ENCODE data around the gene FJX1.
"Not testable (repeated sequence)": the region's sequence is repeated elsewhere in the genome, so short reads cannot be mapped to it uniquely, and the experiment has no call there.

FJX1 gene

GRCh38 chr11:35668350-35668749 lies 50.1 kb downstream of the FJX1 start:
- not testable (repeated sequence) for DNase-seq (ENCODE audit: low read depth)

Measured in activated T-cell treated with anti-CD3 and anti-CD28 coated beads for 24 hours (primary cell).